GM23248 (cell line): Measurements from ENCODE around the gene CASZ1.

ENCODE experiments used
- EZH2 ChIP-seq: fragments of 200-600 bp; sonication (generic); IDR thresholded peaks from 2 replicates; pipeline ENCODE4 v1.6.1; 2018; ENCODE audit warnings: antibody characterized with exemption, mild to moderate bottlenecking; ENCODE audit not compliant: insufficient read depth, poor library complexity, severe bottlenecking
- EZH2phosphoT487 ChIP-seq: fragments of 200-600 bp; sonication (generic); IDR thresholded peaks from 2 replicates; pipeline ENCODE4 v1.6.1; 2018; ENCODE audit warnings: antibody characterized with exemption, moderate library complexity, mild to moderate bottlenecking, low read depth; ENCODE audit not compliant: insufficient read depth

- TF ChIP-seq EZH2 (no peak), EZH2phosphoT487 (no peak)
Observed at GRCh38 chr1:10764296-10764798, 32.1 kb downstream of the CASZ1 start.
